ENCODE measurements around the gene FAM53A. TPM values are rescaled to one million over a fixed set of nuclear protein-coding genes. Genes with fewer than 3 reads are reported as not detected.
"Not testable (repeated sequence)": the region's sequence is repeated elsewhere in the genome, so short reads cannot be mapped to it uniquely, and the experiment has no call there.

The FAM53A gene
- total RNA-seq, 1 donor from 2014 or later, result 1.8 TPM

DNA sequence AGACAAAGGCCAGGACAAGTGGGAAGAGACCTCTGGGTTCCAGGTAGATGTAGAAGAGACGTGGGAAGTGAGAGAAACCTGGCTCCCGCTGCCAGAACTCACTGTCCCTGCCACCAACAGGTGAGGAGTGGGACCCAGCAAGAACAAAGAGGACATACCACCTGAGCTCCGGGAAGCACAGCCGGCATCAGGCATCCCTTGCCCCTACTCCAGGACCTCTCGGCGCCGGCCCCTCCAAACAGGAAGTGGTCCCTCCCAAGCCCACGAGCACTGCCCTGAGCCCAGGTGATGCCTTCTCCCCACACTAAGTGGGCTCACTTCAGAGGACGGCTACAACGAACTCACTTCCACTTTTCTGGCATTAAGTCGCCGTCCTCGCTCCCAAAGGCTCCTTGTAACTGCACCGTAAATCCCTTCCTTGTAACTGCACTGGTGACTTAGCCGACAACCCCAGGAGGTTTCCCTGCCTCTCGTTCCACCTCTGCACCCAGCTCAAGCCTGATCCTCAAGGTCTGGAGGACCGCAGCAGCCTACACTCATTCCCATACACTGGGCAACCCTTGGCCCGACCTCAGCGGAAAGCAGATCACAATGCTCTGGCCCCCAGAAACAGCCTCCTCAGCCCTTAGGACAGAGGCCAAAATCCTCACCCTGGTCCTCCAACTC, 8.8 kb downstream of the FAM53A start:
- TF ChIP-seq, protein P1, sequence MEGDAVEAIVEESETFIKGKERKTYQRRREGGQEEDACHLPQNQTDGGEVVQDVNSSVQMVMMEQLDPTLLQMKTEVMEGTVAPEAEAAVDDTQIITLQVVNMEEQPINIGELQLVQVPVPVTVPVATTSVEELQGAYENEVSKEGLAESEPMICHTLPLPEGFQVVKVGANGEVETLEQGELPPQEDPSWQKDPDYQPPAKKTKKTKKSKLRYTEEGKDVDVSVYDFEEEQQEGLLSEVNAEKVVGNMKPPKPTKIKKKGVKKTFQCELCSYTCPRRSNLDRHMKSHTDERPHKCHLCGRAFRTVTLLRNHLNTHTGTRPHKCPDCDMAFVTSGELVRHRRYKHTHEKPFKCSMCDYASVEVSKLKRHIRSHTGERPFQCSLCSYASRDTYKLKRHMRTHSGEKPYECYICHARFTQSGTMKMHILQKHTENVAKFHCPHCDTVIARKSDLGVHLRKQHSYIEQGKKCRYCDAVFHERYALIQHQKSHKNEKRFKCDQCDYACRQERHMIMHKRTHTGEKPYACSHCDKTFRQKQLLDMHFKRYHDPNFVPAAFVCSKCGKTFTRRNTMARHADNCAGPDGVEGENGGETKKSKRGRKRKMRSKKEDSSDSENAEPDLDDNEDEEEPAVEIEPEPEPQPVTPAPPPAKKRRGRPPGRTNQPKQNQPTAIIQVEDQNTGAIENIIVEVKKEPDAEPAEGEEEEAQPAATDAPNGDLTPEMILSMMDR (IDR thresholded peaks at IDR 0.05; ENCODE audit: unreplicated experiment), result no peak
- Mint-ChIP-seq H3K36me3 (ENCODE audit: low read depth, unreplicated experiment) (peaks cover 4% of the 10 kb centered on the region), H3K4me1 (ENCODE audit: unreplicated experiment) (peaks cover 5% of the 10 kb centered on the region), H3K9me3 (ENCODE audit: unreplicated experiment) (no peaks in the 10 kb centered on the region), H3K27ac (ENCODE audit: unreplicated experiment) (no peak overlapping the region), H3K27me3 (ENCODE audit: unreplicated experiment) (peaks cover 7% of the 10 kb centered on the region), H3K4me3 (ENCODE audit: unreplicated experiment) (no peak overlapping the region)
- DNase-seq (ENCODE audit: low spot score), result no peak

DNA sequence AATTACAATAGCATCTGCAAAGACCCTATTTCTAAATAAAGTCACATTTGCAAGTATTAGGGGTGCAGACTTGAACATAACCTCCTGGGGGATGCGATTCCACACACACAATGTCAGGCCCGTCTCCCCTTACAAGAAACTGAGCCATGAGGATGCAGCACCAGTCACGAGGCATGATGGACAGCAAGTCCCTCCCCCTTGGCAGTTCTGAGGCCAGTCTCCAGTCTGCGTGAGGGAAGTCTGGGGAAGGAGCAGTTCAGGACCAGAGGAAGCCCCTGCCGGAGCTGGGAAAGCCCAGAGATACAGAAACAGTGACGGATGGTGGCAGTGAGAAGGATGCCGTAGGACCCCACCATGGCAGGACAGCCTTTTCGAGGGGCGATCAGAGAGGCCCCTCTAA, 9.4 kb downstream of the FAM53A start:
- DNase-seq (ENCODE audit: low spot score), result no peak
- peaks cover 4% of the 10 kb centered on the region for H3K36me3 Mint-ChIP-seq (ENCODE audit: low read depth, unreplicated experiment)
- H3K27me3 Mint-ChIP-seq (ENCODE audit: unreplicated experiment), result peaks cover 7% of the 10 kb centered on the region
- no peak overlapping the region for H3K27ac Mint-ChIP-seq (ENCODE audit: unreplicated experiment)
- peaks cover 5% of the 10 kb centered on the region for H3K4me1 Mint-ChIP-seq (ENCODE audit: unreplicated experiment)
- TF ChIP-seq, protein P1 (IDR thresholded peaks at IDR 0.05; ENCODE audit: unreplicated experiment), result no peak
- no peak overlapping the region for H3K4me3 Mint-ChIP-seq (ENCODE audit: unreplicated experiment)
- H3K9me3 Mint-ChIP-seq (ENCODE audit: unreplicated experiment), result no peaks in the 10 kb centered on the region

DNA sequence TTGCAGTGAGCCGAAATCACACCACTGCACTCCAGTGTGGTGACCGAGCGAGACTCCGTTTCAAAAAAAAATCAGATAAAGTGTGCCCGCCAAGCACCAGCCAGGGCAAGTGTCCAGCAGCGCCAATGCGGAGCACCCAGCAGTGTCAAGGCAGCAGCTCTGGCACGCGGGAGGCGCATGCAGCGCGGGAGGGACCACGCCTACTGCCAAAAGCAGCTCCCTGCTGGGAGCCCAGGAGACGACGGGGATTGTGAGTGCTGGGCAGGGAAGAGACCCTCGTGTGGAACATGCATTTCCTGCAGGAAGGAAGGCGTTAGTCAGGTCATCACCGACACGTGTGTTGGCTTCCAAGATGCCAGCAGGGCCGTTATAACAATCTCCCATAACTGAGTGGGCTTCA, 10.4 kb downstream of the FAM53A start:
- no peaks in the 10 kb centered on the region for H3K9me3 Mint-ChIP-seq (ENCODE audit: unreplicated experiment)
- H3K27ac Mint-ChIP-seq (ENCODE audit: unreplicated experiment), result no peak overlapping the region
- no peak overlapping the region for H3K4me3 Mint-ChIP-seq (ENCODE audit: unreplicated experiment)
- no peak for DNase-seq (ENCODE audit: low spot score)
- TF ChIP-seq, protein P1 (IDR thresholded peaks at IDR 0.05; ENCODE audit: unreplicated experiment), result no peak
- H3K4me1 Mint-ChIP-seq (ENCODE audit: unreplicated experiment), result peaks cover 8% of the 10 kb centered on the region
- H3K36me3 Mint-ChIP-seq (ENCODE audit: low read depth, unreplicated experiment), result peaks cover 4% of the 10 kb centered on the region
- H3K27me3 Mint-ChIP-seq (ENCODE audit: unreplicated experiment), result peaks cover 9% of the 10 kb centered on the region

DNA sequence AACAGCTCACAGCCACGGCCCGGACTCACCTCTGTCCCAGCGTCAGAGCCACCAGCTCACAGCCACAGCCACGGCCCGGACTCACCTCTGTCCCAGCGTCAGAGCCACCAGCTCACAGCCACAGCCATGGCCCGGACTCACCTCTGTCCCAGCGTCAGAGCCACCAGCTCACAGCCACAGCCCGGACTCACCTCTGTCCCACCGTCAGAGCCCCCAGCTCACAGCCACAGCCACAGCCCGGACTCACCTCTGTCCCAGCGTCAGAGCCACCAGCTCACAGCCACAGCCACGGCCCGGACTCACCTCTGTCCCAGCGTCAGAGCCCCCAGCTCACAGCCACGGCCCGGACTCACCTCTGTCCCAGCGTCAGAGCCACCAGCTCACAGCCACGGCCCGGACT, 13.1 kb downstream of the FAM53A start:
- not testable (repeated sequence) for H3K36me3 Mint-ChIP-seq (ENCODE audit: low read depth, unreplicated experiment); H3K27me3 Mint-ChIP-seq (ENCODE audit: unreplicated experiment); DNase-seq (ENCODE audit: low spot score); H3K4me3 Mint-ChIP-seq (ENCODE audit: unreplicated experiment); H3K4me1 Mint-ChIP-seq (ENCODE audit: unreplicated experiment); H3K27ac Mint-ChIP-seq (ENCODE audit: unreplicated experiment); H3K9me3 Mint-ChIP-seq (ENCODE audit: unreplicated experiment)

DNA sequence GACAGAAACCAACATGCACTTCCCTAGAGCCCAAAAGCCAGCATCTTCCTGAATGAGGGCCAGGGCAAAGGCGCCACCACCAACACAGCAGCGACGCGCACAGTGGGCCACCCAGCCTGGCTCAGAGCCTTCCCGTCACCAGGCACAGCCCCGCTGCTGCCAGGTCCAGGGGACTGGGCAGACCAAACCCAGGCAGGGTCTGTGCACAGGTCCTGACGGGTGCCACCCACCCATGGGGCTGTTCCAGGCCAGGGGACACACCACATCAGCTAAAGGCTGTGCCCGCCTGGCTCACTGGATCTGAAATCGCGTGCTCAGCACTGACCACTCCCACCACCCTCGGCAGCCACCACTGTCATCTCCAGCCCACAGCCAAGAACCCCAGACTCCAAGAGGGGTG, 13.8 kb downstream of the FAM53A start:
- Mint-ChIP-seq H3K4me1 (ENCODE audit: unreplicated experiment) (peaks cover 8% of the 10 kb centered on the region), H3K4me3 (ENCODE audit: unreplicated experiment) (no peak overlapping the region), H3K27me3 (ENCODE audit: unreplicated experiment) (peaks cover 5% of the 10 kb centered on the region), H3K9me3 (ENCODE audit: unreplicated experiment) (no peaks in the 10 kb centered on the region), H3K27ac (ENCODE audit: unreplicated experiment) (no peak overlapping the region), H3K36me3 (ENCODE audit: low read depth, unreplicated experiment) (peaks cover 4% of the 10 kb centered on the region)
- TF ChIP-seq, protein P1 (IDR thresholded peaks at IDR 0.05; ENCODE audit: unreplicated experiment), result no peak
- no peak for DNase-seq (ENCODE audit: low spot score)
